SK-N-SH (cell line): ENCODE measurements around the gene KIAA0232.

Experiments
- CTCF ChIP-seq: fragments of 200-600 bp; sonication (generic); IDR thresholded peaks from 2 replicates; pipeline ENCODE4 v1.6.1; 2017; ENCODE audit warnings: antibody characterized with exemption, mild to moderate bottlenecking, moderate library complexity
- EZH2phosphoT487 ChIP-seq: fragments of 200-600 bp; sonication (generic); IDR thresholded peaks from 2 replicates; pipeline ENCODE4 v1.6.1; 2017; ENCODE audit warnings: low read depth, mixed run types, mild to moderate bottlenecking, antibody characterized with exemption, moderate library complexity, borderline replicate concordance
- MAX ChIP-seq: IDR thresholded peaks from 2 replicates; pipeline ENCODE4 v1.4.0; 2012; ENCODE audit warnings: low read depth
- NRF1 ChIP-seq: IDR thresholded peaks from 2 replicates; pipeline ENCODE4 v1.6.1; 2012; ENCODE audit warnings: low read depth, mild to moderate bottlenecking, low read length
- RAD21 ChIP-seq: IDR thresholded peaks from 2 replicates; pipeline ENCODE4 v1.6.1; 2012; ENCODE audit warnings: mild to moderate bottlenecking, low read length
- SIN3A ChIP-seq: IDR thresholded peaks from 2 replicates; pipeline ENCODE4 v1.6.1; 2012; ENCODE audit warnings: low read depth, mild to moderate bottlenecking, low read length, moderate library complexity, borderline replicate concordance
- SMC3 ChIP-seq: IDR thresholded peaks from 2 replicates; pipeline ENCODE4 v1.6.1; 2012; ENCODE audit warnings: low read depth, low read length, improper control_type of control experiment
- TCF12 ChIP-seq: IDR thresholded peaks from 2 replicates; pipeline ENCODE4 v1.4.0; 2012
- TEAD4 ChIP-seq: IDR thresholded peaks from 2 replicates; pipeline ENCODE4 v1.4.0; 2012; ENCODE audit warnings: mild to moderate bottlenecking, borderline replicate concordance; ENCODE audit not compliant: insufficient read depth
- TF ChIP-seq, protein P1 (sequence below): IDR thresholded peaks from 2 replicates; pipeline ENCODE4 v1.6.1; 2012; ENCODE audit warnings: mild to moderate bottlenecking, low read depth, low read length, moderate library complexity
- TF ChIP-seq, protein P2 (sequence below): IDR thresholded peaks from 2 replicates; pipeline ENCODE4 v1.4.0; 2012; ENCODE audit warnings: low read depth, borderline replicate concordance

DNA sequence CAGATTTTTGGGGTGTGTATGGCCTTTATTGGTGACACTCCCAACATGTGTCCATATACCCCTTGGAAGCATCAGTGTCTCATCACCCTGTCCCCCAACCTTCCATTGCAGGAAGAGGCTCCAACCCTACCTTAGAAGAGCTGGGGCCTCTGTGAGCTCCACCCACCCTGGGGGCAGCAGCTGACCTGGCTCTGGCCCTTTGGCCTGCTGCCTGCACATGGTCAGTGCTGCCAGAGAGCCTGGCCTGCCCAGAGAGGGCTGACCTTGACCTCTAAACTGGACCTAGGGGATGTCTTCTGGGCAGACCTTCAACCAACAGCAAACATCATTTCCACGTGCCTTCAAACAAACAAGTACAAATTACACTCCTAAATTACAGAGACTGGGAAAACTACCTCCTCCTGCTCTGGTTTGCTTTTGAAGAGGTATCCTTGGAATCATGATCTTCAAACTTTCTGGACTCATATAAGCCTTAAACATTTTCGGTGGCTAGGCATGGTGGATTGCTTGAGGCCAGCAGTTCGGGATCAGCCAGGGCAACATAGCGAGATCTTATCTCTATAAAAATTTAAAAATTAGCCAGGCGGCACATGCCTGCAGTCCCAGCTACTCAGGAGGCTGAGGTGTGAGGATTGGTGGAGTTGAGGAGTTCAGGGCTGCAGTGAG, 27.3 kb upstream of the KIAA0232 start:
- TF ChIP-seq, protein P1, sequence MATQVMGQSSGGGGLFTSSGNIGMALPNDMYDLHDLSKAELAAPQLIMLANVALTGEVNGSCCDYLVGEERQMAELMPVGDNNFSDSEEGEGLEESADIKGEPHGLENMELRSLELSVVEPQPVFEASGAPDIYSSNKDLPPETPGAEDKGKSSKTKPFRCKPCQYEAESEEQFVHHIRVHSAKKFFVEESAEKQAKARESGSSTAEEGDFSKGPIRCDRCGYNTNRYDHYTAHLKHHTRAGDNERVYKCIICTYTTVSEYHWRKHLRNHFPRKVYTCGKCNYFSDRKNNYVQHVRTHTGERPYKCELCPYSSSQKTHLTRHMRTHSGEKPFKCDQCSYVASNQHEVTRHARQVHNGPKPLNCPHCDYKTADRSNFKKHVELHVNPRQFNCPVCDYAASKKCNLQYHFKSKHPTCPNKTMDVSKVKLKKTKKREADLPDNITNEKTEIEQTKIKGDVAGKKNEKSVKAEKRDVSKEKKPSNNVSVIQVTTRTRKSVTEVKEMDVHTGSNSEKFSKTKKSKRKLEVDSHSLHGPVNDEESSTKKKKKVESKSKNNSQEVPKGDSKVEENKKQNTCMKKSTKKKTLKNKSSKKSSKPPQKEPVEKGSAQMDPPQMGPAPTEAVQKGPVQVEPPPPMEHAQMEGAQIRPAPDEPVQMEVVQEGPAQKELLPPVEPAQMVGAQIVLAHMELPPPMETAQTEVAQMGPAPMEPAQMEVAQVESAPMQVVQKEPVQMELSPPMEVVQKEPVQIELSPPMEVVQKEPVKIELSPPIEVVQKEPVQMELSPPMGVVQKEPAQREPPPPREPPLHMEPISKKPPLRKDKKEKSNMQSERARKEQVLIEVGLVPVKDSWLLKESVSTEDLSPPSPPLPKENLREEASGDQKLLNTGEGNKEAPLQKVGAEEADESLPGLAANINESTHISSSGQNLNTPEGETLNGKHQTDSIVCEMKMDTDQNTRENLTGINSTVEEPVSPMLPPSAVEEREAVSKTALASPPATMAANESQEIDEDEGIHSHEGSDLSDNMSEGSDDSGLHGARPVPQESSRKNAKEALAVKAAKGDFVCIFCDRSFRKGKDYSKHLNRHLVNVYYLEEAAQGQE: no peak
- TF ChIP-seq, protein P2, sequence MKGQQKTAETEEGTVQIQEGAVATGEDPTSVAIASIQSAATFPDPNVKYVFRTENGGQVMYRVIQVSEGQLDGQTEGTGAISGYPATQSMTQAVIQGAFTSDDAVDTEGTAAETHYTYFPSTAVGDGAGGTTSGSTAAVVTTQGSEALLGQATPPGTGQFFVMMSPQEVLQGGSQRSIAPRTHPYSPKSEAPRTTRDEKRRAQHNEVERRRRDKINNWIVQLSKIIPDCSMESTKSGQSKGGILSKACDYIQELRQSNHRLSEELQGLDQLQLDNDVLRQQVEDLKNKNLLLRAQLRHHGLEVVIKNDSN: no peak
- TF ChIP-seq CTCF (no peak), EZH2phosphoT487 (no peak), TEAD4 (no peak), RAD21 (no peak), SMC3 (no peak), MAX (no peak), TCF12 (no peak), NRF1 (no peak), SIN3A (no peak)
